Measurements from ENCODE around the gene OXSR1.

DNA sequence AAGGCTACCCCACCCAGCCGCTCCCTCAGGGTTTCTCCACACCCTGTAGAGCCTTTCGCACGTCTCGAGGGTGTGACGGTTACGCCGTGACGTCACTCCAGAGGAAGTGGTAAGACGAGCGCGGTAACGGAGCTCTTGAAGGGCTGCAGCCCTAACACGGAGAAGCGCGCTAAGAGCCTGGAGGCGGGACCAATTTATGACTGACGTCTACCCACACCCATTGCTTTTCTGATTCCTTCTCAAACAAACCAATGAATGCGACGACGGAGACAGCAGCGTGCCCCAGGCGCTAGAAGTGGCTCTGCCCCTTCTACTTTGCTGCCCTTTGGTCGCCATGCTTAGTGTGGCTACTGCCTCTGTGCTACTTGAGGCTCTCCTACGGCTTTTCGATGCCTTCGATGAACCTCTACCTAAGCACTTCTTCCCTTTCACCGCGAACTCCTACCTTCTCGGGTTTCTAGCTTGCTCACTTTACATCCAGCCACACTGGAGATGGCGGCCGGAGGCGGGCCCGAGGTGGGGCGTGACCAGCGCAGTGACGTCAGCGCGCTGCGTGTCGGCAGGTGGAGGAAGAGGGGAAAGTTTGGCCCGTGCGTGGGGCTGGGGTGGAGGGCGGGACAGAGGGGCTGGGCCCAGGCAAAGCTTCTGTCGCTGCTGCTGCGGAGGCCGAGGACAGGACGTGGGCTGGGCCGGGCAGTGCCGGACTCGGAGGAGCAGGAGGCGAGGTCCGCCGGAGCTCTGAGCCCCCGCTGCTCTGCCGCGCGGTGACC lies at the start of gene OXSR1:
- TF ChIP-seq, protein P1, sequence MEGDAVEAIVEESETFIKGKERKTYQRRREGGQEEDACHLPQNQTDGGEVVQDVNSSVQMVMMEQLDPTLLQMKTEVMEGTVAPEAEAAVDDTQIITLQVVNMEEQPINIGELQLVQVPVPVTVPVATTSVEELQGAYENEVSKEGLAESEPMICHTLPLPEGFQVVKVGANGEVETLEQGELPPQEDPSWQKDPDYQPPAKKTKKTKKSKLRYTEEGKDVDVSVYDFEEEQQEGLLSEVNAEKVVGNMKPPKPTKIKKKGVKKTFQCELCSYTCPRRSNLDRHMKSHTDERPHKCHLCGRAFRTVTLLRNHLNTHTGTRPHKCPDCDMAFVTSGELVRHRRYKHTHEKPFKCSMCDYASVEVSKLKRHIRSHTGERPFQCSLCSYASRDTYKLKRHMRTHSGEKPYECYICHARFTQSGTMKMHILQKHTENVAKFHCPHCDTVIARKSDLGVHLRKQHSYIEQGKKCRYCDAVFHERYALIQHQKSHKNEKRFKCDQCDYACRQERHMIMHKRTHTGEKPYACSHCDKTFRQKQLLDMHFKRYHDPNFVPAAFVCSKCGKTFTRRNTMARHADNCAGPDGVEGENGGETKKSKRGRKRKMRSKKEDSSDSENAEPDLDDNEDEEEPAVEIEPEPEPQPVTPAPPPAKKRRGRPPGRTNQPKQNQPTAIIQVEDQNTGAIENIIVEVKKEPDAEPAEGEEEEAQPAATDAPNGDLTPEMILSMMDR (conservative IDR thresholded peaks at IDR 0.05 in 1 of 2, IDR thresholded peaks at IDR 0.05 in 1 of 2; ENCODE audit: extremely low read depth in 1 of 2, insufficient read depth in 1 of 2, low read depth in 1 of 2, low read length in 2 of 2), result no peak
- no peak for TF ChIP-seq EZH2 (IDR thresholded peaks at IDR 0.05; ENCODE audit: borderline replicate concordance, low read length)

Measured in mammary epithelial cell (primary cell).